ENCODE results near the gene VPS51. TPM values are rescaled to one million over a fixed set of nuclear protein-coding genes. Genes with fewer than 3 reads are reported as not detected.

The VPS51 gene
- total and polyA plus RNA-seq, 2 of the 13 experiments (the other 11 are each of a cell fraction or from before 2014, with no cell fraction given) = 76.3 to 90.6 TPM

GRCh38 chr11:65133724-65134123 is 37.7 kb downstream of the VPS51 start (continued):
- TF ChIP-seq HOXA9 (CRISPR knock-in tag; IDR thresholded peaks at IDR 0.05; ENCODE audit: borderline replicate concordance) = 0 out of 2 replicates have a peak, but pooled peaks have one; percentile 25
- TF ChIP-seq ZNF414 (CRISPR knock-in tag; IDR thresholded peaks at IDR 0.05) = 0 out of 2 replicates have a peak, but pooled peaks have one; percentile 3
- 0 out of 2 replicates have a peak, but pooled peaks have one; percentile 16 for TF ChIP-seq ZNF776 (CRISPR knock-in tag; IDR thresholded peaks at IDR 0.05)
- 0 out of 2 replicates have a peak, but pooled peaks have one; percentile 10 for TF ChIP-seq ZNF296 (CRISPR knock-in tag; conservative IDR thresholded peaks at IDR 0.05)
- no peak for TF ChIP-seq ZFY (CRISPR knock-in tag; IDR thresholded peaks at IDR 0.05)

- in situ Hi-C loops (cut with HindIII; ENCODE audit: extremely low pct_ligation_motif_present, low pct_unique_long_range_greater_than_20kb) = no loop called here
- peak; percentile 94 for TF ChIP-seq ZNF639 (CRISPR knock-in tag; conservative IDR thresholded peaks at IDR 0.05)
- TF ChIP-seq ZNF563 (CRISPR knock-in tag; IDR thresholded peaks at IDR 0.05) = no peak; the same call in none of the 2 replicates
- TF ChIP-seq ZNF431 (CRISPR knock-in tag; IDR thresholded peaks at IDR 0.05; ENCODE audit: borderline replicate concordance, low read depth) = 0 out of 2 replicates have a peak, but pooled peaks have one; percentile 20
- peak; percentile 70 for TF ChIP-seq RBM39 (IDR thresholded peaks at IDR 0.05; ENCODE audit: low read depth, low read length, poor library complexity, severe bottlenecking)
- TF ChIP-seq FOXC1 (CRISPR knock-in tag; IDR thresholded peaks at IDR 0.05; ENCODE audit: borderline replicate concordance) = no peak
- 0 out of 2 replicates have a peak, but pooled peaks have one; percentile 28 for TF ChIP-seq ATF5 (CRISPR knock-in tag; IDR thresholded peaks at IDR 0.05; ENCODE audit: low read depth)
- no peak; the same call in 1 of the 2 replicates for TF ChIP-seq GLI4 (CRISPR knock-in tag; IDR thresholded peaks at IDR 0.05; ENCODE audit: borderline replicate concordance)
- TF ChIP-seq ZNF180 (CRISPR knock-in tag; IDR thresholded peaks at IDR 0.05; ENCODE audit: borderline replicate concordance, low read depth) = peak; percentile 84; the same call in 1 of the 2 replicates
- TF ChIP-seq MED1 (CRISPR knock-in tag; IDR thresholded peaks at IDR 0.05) = peak; percentile 60; the same call in 1 of the 2 replicates
- TF ChIP-seq MYPOP (CRISPR knock-in tag; IDR thresholded peaks at IDR 0.05) = no peak
- no peak for TF ChIP-seq ZNF549 (CRISPR knock-in tag; IDR thresholded peaks at IDR 0.05)
- TF ChIP-seq ZBTB21 (CRISPR knock-in tag; IDR thresholded peaks at IDR 0.05) = no peak
- TF ChIP-seq NAIF1 (CRISPR knock-in tag; IDR thresholded peaks at IDR 0.05; ENCODE audit: borderline replicate concordance) = 0 out of 2 replicates have a peak, but pooled peaks have one; percentile 52
These were observed 38.4 kb downstream of the VPS51 start, which contains the start of gene SYVN1 for GRCh38 chr11:65134240-65134951. SYVN1 (minus strand) TSS chr11:65134519; CDS start chr11:65133601, 918 bp downstream.

More at GRCh38 chr11:65134240-65134951, 38.4 kb downstream of the VPS51 start, which contains the start of gene SYVN1:
- CTCF ChIA-PET (ENCODE audit: low intra/inter-chr PET ratio, low total read pairs) = no interaction called here
- no peaks in the 10 kb centered on the region; a peak in 1 of 5 replicates for H3K27me3 ChIP-seq (ENCODE audit: control insufficient read depth in 1 of 2, insufficient read depth in 2 of 2, low read length in 2 of 2)
- ATAC-seq = peak; percentile 88
- DNase-seq (ENCODE audit: low spot score) = peak; percentile 80
- H3K27ac ChIP-seq (ENCODE audit: extremely low read length, insufficient read depth, low read length) = peak within 1 kb of the TSS; percentile 96
- H3K9ac ChIP-seq (ENCODE audit: insufficient read depth, low read depth, low read length) = peak within 1 kb of the TSS; percentile 96
- peaks cover 24 to 33% of the 10 kb centered on the region in 2 experiments for H3K36me3 ChIP-seq (replicated peaks in 1 of 2; ENCODE audit: control insufficient read depth in 1 of 2, insufficient read depth in 2 of 2, low read length in 2 of 2)
- H3K4me2 ChIP-seq (ENCODE audit: low read depth, low read length) = peak within 1 kb of the TSS; percentile 92
- POLR2A ChIA-PET = interaction anchor here (0.9 to 5.1 kb wide), 37 partner anchors 8 to 356 kb away, joined by 3 to 105 read pairs (median 5); partner anchors contain the start of genes ARL2, CAPN1, CDC42EP2 and FAU
- H3K79me2 ChIP-seq (ENCODE audit: insufficient read depth, low read length) = peaks cover 26% of the 10 kb centered on the region
- H4K20me1 ChIP-seq (ENCODE audit: insufficient read depth, low read length) = peaks cover 17% of the 10 kb centered on the region
- no peak within 1 kb of the TSS for H2AFZ ChIP-seq (ENCODE audit: low read length)
- no peaks in the 10 kb centered on the region for H3K9me3 ChIP-seq (ENCODE audit: low read length)
- no peak for FAIRE-seq
- H3K4me1 ChIP-seq (ENCODE audit: insufficient read depth, low read length) = peaks cover 25% of the 10 kb centered on the region
- 0% methylated on average over 9 of the region's 60 CpGs for WGBS (ENCODE audit: low lambda C conversion rate)
- no TSS peak for BruUV-seq (replicated peaks)
- H3K4me3 ChIP-seq (replicated peaks in 1 of 3; ENCODE audit: insufficient read depth in 1 of 3, low read depth in 2 of 3, low read length in 3 of 3) = peak within 1 kb of the TSS; percentile 85 to 94 (median 92)
- intact Hi-C loops (cut with micrococcal nuclease; ENCODE audit: unreplicated experiment) = no loop called here
